HG03175 (cell line): ENCODE data around the gene LMBR1.
"Not testable (repeated sequence)": the region's sequence is repeated elsewhere in the genome, so short reads cannot be mapped to it uniquely, and the experiment has no call there.

ENCODE experiments used
- ATAC-seq: cut with Tn5 transposase; IDR thresholded peaks from one replicate; pipeline ENCODE4 v1.9.1; 2021; ENCODE audit warnings: mild to moderate bottlenecking, moderate library complexity; ENCODE audit not compliant: unreplicated experiment

LMBR1 gene

GRCh38 chr7:156661637-156662036, 231.3 kb downstream of the LMBR1 start:
- ATAC-seq: no peak

- no peak for ATAC-seq
Observed at GRCh38 chr7:156659961-156660360, 233.0 kb downstream of the LMBR1 start.

- no peak for ATAC-seq
Observed at GRCh38 chr7:156659203-156659602, 233.8 kb downstream of the LMBR1 start.

GRCh38 chr7:156657681-156658080, 235.3 kb downstream of the LMBR1 start:
- ATAC-seq: no peak

GRCh38 chr7:156656598-156656997, 236.4 kb downstream of the LMBR1 start:
- ATAC-seq: no peak

- ATAC-seq: no peak
Observed at GRCh38 chr7:156655983-156656382, 237.0 kb downstream of the LMBR1 start.

GRCh38 chr7:156655251-156655650, 237.7 kb downstream of the LMBR1 start:
- ATAC-seq: no peak

- no peak for ATAC-seq
Observed at GRCh38 chr7:156654511-156655234, 238.3 kb downstream of the LMBR1 start.

- ATAC-seq: no peak
Observed at GRCh38 chr7:156652886-156653568, 240.0 kb downstream of the LMBR1 start.

- no peak for ATAC-seq
Observed at GRCh38 chr7:156651474-156651873, 241.5 kb downstream of the LMBR1 start.

GRCh38 chr7:156650042-156650441, 242.9 kb downstream of the LMBR1 start:
- no peak for ATAC-seq

GRCh38 chr7:156647330-156647729, 245.7 kb downstream of the LMBR1 start:
- ATAC-seq: not testable (repeated sequence)

GRCh38 chr7:156642306-156643045, 250.5 kb downstream of the LMBR1 start:
- ATAC-seq: no peak

- peak; percentile 42 for ATAC-seq
Observed at GRCh38 chr7:156640949-156641485, 252.0 kb downstream of the LMBR1 start.

GRCh38 chr7:156640257-156640948, 252.6 kb downstream of the LMBR1 start, which contains the start of gene RNF32:
Gene RNF32, plus strand, starts transcription at chr7:156640774. Its CDS starts 3,104 bp downstream, at chr7:156643878.
- ATAC-seq: peak; percentile 69

- peak; percentile 41 for ATAC-seq
Observed at GRCh38 chr7:156639426-156640256, 253.3 kb downstream of the LMBR1 start.

GRCh38 chr7:156638443-156639077, 254.4 kb downstream of the LMBR1 start:
- ATAC-seq: no peak

GRCh38 chr7:156637093-156637492, 255.9 kb downstream of the LMBR1 start:
- not testable (repeated sequence) for ATAC-seq
